ENCODE results near the gene REV1. TPM values are rescaled to one million over a fixed set of nuclear protein-coding genes. Genes with fewer than 3 reads are reported as not detected.
A peak's percentile ranks its signal among the peaks of the same experiment; 100 is the strongest.

The REV1 gene
- total and polyA plus RNA-seq, 4 donors: 13.7 to 165 (median 34.5) TPM

DNA sequence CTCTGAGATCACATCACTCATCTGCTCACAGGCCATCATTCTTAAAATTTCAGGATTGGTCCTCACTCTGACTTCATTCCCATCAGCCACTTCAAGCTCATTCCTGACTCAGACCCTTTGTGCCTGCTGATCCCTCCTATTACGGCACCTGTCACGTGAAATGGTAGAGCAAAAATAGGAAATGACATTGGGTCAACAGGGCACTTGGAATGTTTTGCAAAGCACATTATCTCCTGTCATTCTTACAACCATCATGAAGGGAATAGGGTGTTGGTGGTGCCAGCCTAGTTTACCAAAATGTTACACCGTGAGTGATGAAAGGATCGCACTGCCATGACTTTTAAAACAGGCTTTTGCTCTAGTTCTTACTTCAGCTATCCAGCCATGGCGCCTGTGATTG lies 91.5 kb downstream of the REV1 start:
- TF ChIP-seq, protein P1, sequence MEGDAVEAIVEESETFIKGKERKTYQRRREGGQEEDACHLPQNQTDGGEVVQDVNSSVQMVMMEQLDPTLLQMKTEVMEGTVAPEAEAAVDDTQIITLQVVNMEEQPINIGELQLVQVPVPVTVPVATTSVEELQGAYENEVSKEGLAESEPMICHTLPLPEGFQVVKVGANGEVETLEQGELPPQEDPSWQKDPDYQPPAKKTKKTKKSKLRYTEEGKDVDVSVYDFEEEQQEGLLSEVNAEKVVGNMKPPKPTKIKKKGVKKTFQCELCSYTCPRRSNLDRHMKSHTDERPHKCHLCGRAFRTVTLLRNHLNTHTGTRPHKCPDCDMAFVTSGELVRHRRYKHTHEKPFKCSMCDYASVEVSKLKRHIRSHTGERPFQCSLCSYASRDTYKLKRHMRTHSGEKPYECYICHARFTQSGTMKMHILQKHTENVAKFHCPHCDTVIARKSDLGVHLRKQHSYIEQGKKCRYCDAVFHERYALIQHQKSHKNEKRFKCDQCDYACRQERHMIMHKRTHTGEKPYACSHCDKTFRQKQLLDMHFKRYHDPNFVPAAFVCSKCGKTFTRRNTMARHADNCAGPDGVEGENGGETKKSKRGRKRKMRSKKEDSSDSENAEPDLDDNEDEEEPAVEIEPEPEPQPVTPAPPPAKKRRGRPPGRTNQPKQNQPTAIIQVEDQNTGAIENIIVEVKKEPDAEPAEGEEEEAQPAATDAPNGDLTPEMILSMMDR (IDR thresholded peaks at IDR 0.05; ENCODE audit: control extremely low read depth, extremely low read depth): no peak
- no peak for ATAC-seq (ENCODE audit: insufficient read depth, low FRiP score)
- Histone ChIP-seq H3K4me1 (ENCODE audit: control insufficient read depth in 5 of 5, insufficient read depth in 5 of 5, low read length in 5 of 5) (peaks cover 0 to 10% (median 0%) of the 10 kb centered on the region in 5 donors), H3K9me3 (ENCODE audit: control insufficient read depth in 4 of 4, insufficient read depth in 3 of 4, low read length in 3 of 4) (no peaks in the 10 kb centered on the region), H3K4me3 (no peak overlapping the region), H3K36me3 (ENCODE audit: control insufficient read depth in 4 of 4, insufficient read depth in 4 of 4, low read length in 4 of 4) (peaks cover 40 to 70% (median 51%) of the 10 kb centered on the region in 4 donors), H3K27ac (ENCODE audit: low read depth in 1 of 2, low read length in 1 of 2) (peak overlapping the region; percentile 40 to 83), H3K9ac (ENCODE audit: insufficient read depth in 1 of 2, low read length in 2 of 2) (no peak overlapping the region), H3K27me3 (ENCODE audit: control insufficient read depth in 3 of 3, insufficient read depth in 3 of 3, low read length in 2 of 3) (no peaks in the 10 kb centered on the region)
- DNase-seq: no peak
- 91 to 96% methylated on average over 5 of the region's 5 CpGs for WGBS, 2 donors

DNA sequence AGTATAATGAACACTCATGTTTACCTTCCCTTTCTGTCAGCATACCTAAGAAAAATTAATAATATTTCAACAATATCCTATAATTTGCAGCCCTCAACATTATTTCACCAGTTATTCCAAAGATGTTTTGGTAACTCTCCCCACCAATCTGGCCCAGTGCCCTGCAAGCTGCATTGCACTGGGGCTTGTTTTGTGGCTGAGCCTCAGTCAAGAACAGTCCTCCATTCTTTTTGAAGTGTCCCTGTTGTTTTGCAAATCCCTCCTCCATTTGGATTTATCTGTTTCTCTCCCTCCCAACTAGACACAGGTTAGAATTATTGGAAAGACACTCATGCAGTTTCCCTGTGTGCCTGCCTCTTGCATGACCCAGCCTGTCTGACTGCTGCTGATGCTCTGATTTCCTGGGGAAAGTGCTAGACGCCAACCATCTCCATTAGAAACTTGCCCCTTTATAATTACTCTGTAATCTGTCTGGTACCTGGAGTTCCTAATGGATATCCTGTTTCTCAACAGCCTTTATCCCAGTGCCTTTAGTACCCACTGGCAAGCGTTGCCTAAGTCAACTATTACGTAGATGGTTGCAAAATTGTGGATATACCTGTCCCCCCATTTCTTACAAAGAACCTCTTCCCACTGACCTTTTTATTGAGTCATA lies 92.4 kb downstream of the REV1 start:
- no peak for DNase-seq
- TF ChIP-seq, protein P1 (IDR thresholded peaks at IDR 0.05; ENCODE audit: control extremely low read depth, extremely low read depth): no peak
- no peak overlapping the region for H3K4me3 ChIP-seq
- peak overlapping the region in 1 of 2 donors; percentile 83 for H3K27ac ChIP-seq (ENCODE audit: low read depth in 1 of 2, low read length in 1 of 2)
- no peak overlapping the region for H3K9ac ChIP-seq (ENCODE audit: insufficient read depth in 1 of 2, low read length in 2 of 2)
- no peak for ATAC-seq (ENCODE audit: insufficient read depth, low FRiP score)
- peaks cover 0 to 2% (median 0%) of the 10 kb centered on the region in 5 donors for H3K4me1 ChIP-seq (ENCODE audit: control insufficient read depth in 5 of 5, insufficient read depth in 5 of 5, low read length in 5 of 5)
- no peaks in the 10 kb centered on the region for H3K9me3 ChIP-seq (ENCODE audit: control insufficient read depth in 4 of 4, insufficient read depth in 3 of 4, low read length in 3 of 4)
- WGBS, 2 donors: 66 to 83% methylated on average over 3 of the region's 3 CpGs
- no peaks in the 10 kb centered on the region for H3K27me3 ChIP-seq (ENCODE audit: control insufficient read depth in 3 of 3, insufficient read depth in 3 of 3, low read length in 2 of 3)
- peaks cover 36 to 64% (median 47%) of the 10 kb centered on the region in 4 donors for H3K36me3 ChIP-seq (ENCODE audit: control insufficient read depth in 4 of 4, insufficient read depth in 4 of 4, low read length in 4 of 4)

- no peak for ATAC-seq (ENCODE audit: insufficient read depth, low FRiP score)
- Histone ChIP-seq H3K9ac (ENCODE audit: insufficient read depth in 1 of 2, low read length in 2 of 2) (no peak overlapping the region), H3K4me3 (no peak overlapping the region), H3K9me3 (ENCODE audit: control insufficient read depth in 4 of 4, insufficient read depth in 3 of 4, low read length in 3 of 4) (no peaks in the 10 kb centered on the region), H3K27ac (ENCODE audit: low read depth in 1 of 2, low read length in 1 of 2) (peak overlapping the region in 1 of 2 donors; percentile 27), H3K36me3 (ENCODE audit: control insufficient read depth in 4 of 4, insufficient read depth in 4 of 4, low read length in 4 of 4) (peaks cover 33 to 61% (median 48%) of the 10 kb centered on the region in 4 donors), H3K4me1 (ENCODE audit: control insufficient read depth in 5 of 5, insufficient read depth in 5 of 5, low read length in 5 of 5) (peaks cover 0 to 8% (median 0%) of the 10 kb centered on the region in 5 donors), H3K27me3 (ENCODE audit: control insufficient read depth in 3 of 3, insufficient read depth in 3 of 3, low read length in 2 of 3) (no peaks in the 10 kb centered on the region)
- no peak for DNase-seq
- TF ChIP-seq, protein P1 (IDR thresholded peaks at IDR 0.05; ENCODE audit: control extremely low read depth, extremely low read depth): no peak
- WGBS, 2 donors: 87 to 90% methylated on average over 3 of the region's 3 CpGs
Measured at GRCh38 chr2:99395589-99396130, 94.2 kb downstream of the REV1 start.

All from lung (tissue), 12 donors.